IMR-90 (cell line): ENCODE results near the gene DLL3. TPM values are rescaled to one million over a fixed set of nuclear protein-coding genes. Genes with fewer than 3 reads are reported as not detected.

Experiments used
- ATAC-seq: fragments of 200-7000 bp; cut with Tn5 transposase; 2 replicates; pipeline ENCODE4 v1.9.1; 2020; ENCODE audit warnings: low read depth, mild to moderate bottlenecking, moderate library complexity
- BruUV-seq: library from RNA; stranded (reverse); fragments of 400-500 nt; replicated peaks from 2 replicates; lab custom pipeline; 2021; lab: Mats Ljungman, UMichigan
- CTCF ChIA-PET: fragments of 300-600 bp; formaldehyde crosslinking; extraction: SDS; loops from one replicate; lab custom pipeline; 2021; ENCODE audit warnings: antibody characterized with exemption; lab: Yijun Ruan, JAX
- POLR2A ChIA-PET: fragments of 300-600 bp; sonication (Branson Sonifier 250); formaldehyde crosslinking; loops from one replicate; lab custom pipeline; 2022; ENCODE audit warnings: antibody characterized with exemption; ENCODE audit not compliant: unreplicated experiment; lab: Charles Lee
- DNase-seq: peaks from one replicate; pipeline ENCODE4 v3.0.0; 2013
- H2AFZ ChIP-seq: replicated peaks from 2 replicates; pipeline ENCODE3; 2013; ENCODE audit warnings: low read length, mild to moderate bottlenecking; ENCODE audit not compliant: poor library complexity
- H2AK5ac ChIP-seq: 2 replicates; pipeline ENCODE4 v1.6.1; 2013; ENCODE audit warnings: low read depth, low read length, inconsistent platforms
- H2AK9ac ChIP-seq: replicated peaks from 2 replicates; pipeline ENCODE3; 2013; ENCODE audit warnings: mild to moderate bottlenecking, low read depth, low read length, moderate library complexity; ENCODE audit not compliant: poor library complexity
- H2BK120ac ChIP-seq: 2 replicates; pipeline ENCODE4 v1.6.1; 2013; ENCODE audit warnings: low read depth, low read length, inconsistent platforms
- H2BK15ac ChIP-seq: 3 replicates; pipeline ENCODE4 v1.6.1; 2013; ENCODE audit warnings: low read depth, low read length, inconsistent platforms
- H2BK20ac ChIP-seq: 2 replicates; pipeline ENCODE4 v1.6.1; 2013; ENCODE audit warnings: low read depth, mild to moderate bottlenecking, inconsistent platforms, low read length, moderate library complexity
- H2BK5ac ChIP-seq: 2 replicates; pipeline ENCODE4 v1.6.1; 2013; ENCODE audit warnings: mild to moderate bottlenecking, low read depth, low read length, inconsistent platforms; ENCODE audit not compliant: poor library complexity, severe bottlenecking
- H3K14ac ChIP-seq: replicated peaks from 2 replicates; pipeline ENCODE4 v1.6.1; 2013; ENCODE audit warnings: low read depth, low read length, inconsistent platforms
- H3K18ac ChIP-seq: 2 replicates; pipeline ENCODE4 v1.6.1; 2013; ENCODE audit warnings: low read depth, low read length, control low read depth
- H3K23ac ChIP-seq: 2 replicates; pipeline ENCODE4 v1.6.1; 2013; ENCODE audit warnings: low read depth, low read length, inconsistent platforms
- H3K27ac ChIP-seq: 2 replicates; pipeline ENCODE4 v1.5.1; 2013; ENCODE audit warnings: mild to moderate bottlenecking, control low read depth, low read length; ENCODE audit not compliant: insufficient read depth
- H3K27me3 ChIP-seq: 2 replicates; pipeline ENCODE4 v1.6.1; 2013; ENCODE audit warnings: low read length; ENCODE audit not compliant: control insufficient read depth, insufficient read depth
- H3K36me3 ChIP-seq: 2 replicates; pipeline ENCODE4 v1.6.1; 2013; ENCODE audit warnings: low read length, mixed read lengths; ENCODE audit not compliant: control insufficient read depth, insufficient read depth
- H3K4ac ChIP-seq: 2 replicates; pipeline ENCODE4 v1.6.1; 2013; ENCODE audit warnings: low read depth, low read length, inconsistent platforms
- H3K4me1 ChIP-seq: 2 replicates; pipeline ENCODE4 v1.6.1; 2013; ENCODE audit warnings: low read length, mixed read lengths; ENCODE audit not compliant: control insufficient read depth, insufficient read depth
- H3K4me2 ChIP-seq: 2 replicates; pipeline ENCODE4 v1.6.1; 2013; ENCODE audit warnings: low read depth, mild to moderate bottlenecking, control low read depth, low read length, moderate library complexity
- H3K4me3 ChIP-seq: 2 replicates; pipeline ENCODE4 v1.5.1; 2013; ENCODE audit warnings: low read depth, mild to moderate bottlenecking, control low read depth, low read length, moderate library complexity; ENCODE audit not compliant: insufficient read depth
- H3K56ac ChIP-seq: 2 replicates; pipeline ENCODE4 v1.6.1; 2013; ENCODE audit warnings: low read length, inconsistent platforms; ENCODE audit not compliant: insufficient read depth; ENCODE audit errors: extremely low read depth
- H3K79me1 ChIP-seq, 2 experiments: 2 replicates each; pipeline ENCODE4 v1.6.1; 2013; ENCODE audit warnings: low read length in 2 of 2, inconsistent platforms in 1 of 2, low read depth in 1 of 2
- H3K9ac ChIP-seq: 2 replicates; pipeline ENCODE4 v1.6.1; 2013; ENCODE audit warnings: low read depth, low read length, control low read depth
- H3K9me1 ChIP-seq: 2 replicates; pipeline ENCODE4 v1.6.1; 2013; ENCODE audit warnings: low read length, inconsistent platforms; ENCODE audit not compliant: insufficient read depth
- H3K9me3 ChIP-seq: 2 replicates; pipeline ENCODE4 v1.6.1; 2013; ENCODE audit warnings: low read length; ENCODE audit not compliant: control insufficient read depth, insufficient read depth
- H4K20me1 ChIP-seq: 2 replicates; pipeline ENCODE4 v1.6.1; 2013; ENCODE audit warnings: low read length, inconsistent platforms; ENCODE audit not compliant: insufficient read depth
- H4K5ac ChIP-seq: 2 replicates; pipeline ENCODE4 v1.6.1; 2013; ENCODE audit warnings: mild to moderate bottlenecking, low read depth, low read length, control low read depth
- H4K8ac ChIP-seq, 2 experiments: 2 replicates each; pipeline ENCODE4 v1.6.1; 2013; ENCODE audit warnings: low read depth in 2 of 2, low read length in 2 of 2, control low read depth in 1 of 2, inconsistent platforms in 1 of 2
- H4K91ac ChIP-seq: 2 replicates; pipeline ENCODE4 v1.6.1; 2013; ENCODE audit warnings: low read depth, low read length, inconsistent platforms; ENCODE audit not compliant: insufficient read depth
- BHLHE40 ChIP-seq: fragments of 150-350 bp; IDR thresholded peaks from 2 replicates; pipeline ENCODE4 v1.6.1; 2016; ENCODE audit warnings: mild to moderate bottlenecking, low read depth, low read length
- CEBPB ChIP-seq: IDR thresholded peaks from 2 replicates; pipeline ENCODE4 v1.6.1; 2012; ENCODE audit warnings: low read depth, low read length, improper control_type of control experiment
- CTCF ChIP-seq: conservative IDR thresholded peaks from 2 replicates; pipeline ENCODE4 v1.5.1; 2012; ENCODE audit warnings: mild to moderate bottlenecking, low read depth, low read length, improper control_type of control experiment
- FOS ChIP-seq: fragments of 150-350 bp; IDR thresholded peaks from 2 replicates; pipeline ENCODE4 v1.6.1; 2016; ENCODE audit warnings: low read depth, low read length
- MAFK ChIP-seq: IDR thresholded peaks from 2 replicates; pipeline ENCODE4 v1.6.1; 2012; ENCODE audit warnings: low read depth, low read length, improper control_type of control experiment
- NFE2L2 ChIP-seq: fragments of 150-350 bp; IDR thresholded peaks from 2 replicates; pipeline ENCODE4 v1.6.1; 2016; ENCODE audit warnings: low read depth, mild to moderate bottlenecking, low read length
- POLR2A ChIP-seq: IDR thresholded peaks from 2 replicates; pipeline ENCODE4 v1.6.1; 2012; ENCODE audit warnings: mild to moderate bottlenecking, low read depth, low read length
- RAD21 ChIP-seq: IDR thresholded peaks from 2 replicates; pipeline ENCODE4 v1.6.1; 2012; ENCODE audit warnings: low read length, improper control_type of control experiment
- RCOR1 ChIP-seq: IDR thresholded peaks from 2 replicates; pipeline ENCODE4 v1.6.1; 2012; ENCODE audit warnings: mild to moderate bottlenecking, low read length, improper control_type of control experiment; ENCODE audit not compliant: insufficient replicate concordance
- RFX5 ChIP-seq: IDR thresholded peaks from 2 replicates; pipeline ENCODE4 v1.8.0; 2012; ENCODE audit warnings: low read depth, mild to moderate bottlenecking, low read length, moderate library complexity
- SMC3 ChIP-seq: fragments of 150-350 bp; IDR thresholded peaks from 2 replicates; pipeline ENCODE4 v1.6.1; 2016; ENCODE audit warnings: low read depth, mild to moderate bottlenecking, antibody characterized with exemption, low read length, moderate library complexity
- USF2 ChIP-seq: fragments of 150-350 bp; IDR thresholded peaks from 2 replicates; pipeline ENCODE4 v1.6.1; 2017; ENCODE audit warnings: mild to moderate bottlenecking, antibody characterized with exemption, low read length, low read depth
- WGBS, 2 experiments: methylation state at CpG; one replicate each; pipeline versions ENCODE4 v1.1.5 to v1.1.7; 2013; ENCODE audit warnings: missing lambda C conversion rate in 2 of 2; ENCODE audit not compliant: insufficient read length in 1 of 2; ENCODE audit errors: extremely low coverage in 2 of 2; 5-methylcytosine and 5-hydroxymethylcytosine counted together
- dilution Hi-C: fragments of 300-500 bp; cut with HindIII; formaldehyde crosslinking; loops from one replicate; pipeline ENCODE4 v1.14.3; 2018; ENCODE audit warnings: low sequenced_read_pairs; ENCODE audit not compliant: unreplicated experiment
- in situ Hi-C: fragments of 300-500 bp; cut with MboI; formaldehyde crosslinking; loops from 3 replicates; pipeline ENCODE4 v1.14.3; 2019; ENCODE audit warnings: low sequenced_read_pairs, inconsistent platforms, mixed read lengths
- intact Hi-C: fragments of 100-400 bp; cut with micrococcal nuclease; formaldehyde crosslinking; loops from 2 replicates; pipeline ENCODE4 v1.10.0; 2022
- polyA plus RNA-seq, 3 experiments: library from polyadenylated mRNA; depleted of rRNA; stranded (reverse); fragments of >200 nt; gene quantifications; 2 replicates each; pipeline ENCODE4 v1.2.3, GENCODE V29; 2012; ENCODE audit warnings: low replicate concordance in 1 of 3
- total RNA-seq: library from RNA; depleted of rRNA; stranded (reverse); fragments of >200 nt; gene quantifications from 2 replicates; pipeline ENCODE4 v1.2.3, GENCODE V29; 2012

The DLL3 gene
- total and polyA plus RNA-seq, 2 of the 4 experiments (the other 2 are of a cell fraction): 0.36 to 1.3 TPM

GRCh38 chr19:39475748-39476147 lies 23.0 kb upstream of the DLL3 start:
- no peak overlapping the region for H2BK5ac ChIP-seq
- peaks cover 55% of the 10 kb centered on the region for H3K36me3 ChIP-seq
- H4K5ac ChIP-seq: no peak overlapping the region
- H3K56ac ChIP-seq: no peak overlapping the region
- H2AFZ ChIP-seq: no peak overlapping the region
- no peak overlapping the region for H4K8ac ChIP-seq
- no peak overlapping the region for H2BK15ac ChIP-seq
- no peak overlapping the region for H2AK9ac ChIP-seq
- no peaks in the 10 kb centered on the region for H3K9me3 ChIP-seq
- H3K23ac ChIP-seq: no peak overlapping the region
- in situ Hi-C loops: no loop called here
- no peak overlapping the region for H2BK20ac ChIP-seq
- no peak overlapping the region for H3K4ac ChIP-seq
- ChIA-PET POLR2A (no interaction called here), CTCF (no interaction called here)
- dilution Hi-C loops: no loop called here
- no peak overlapping the region for H3K18ac ChIP-seq
- intact Hi-C loops: no loop called here
- H4K20me1 ChIP-seq: no peaks in the 10 kb centered on the region; the same call in 1 of the 2 replicates
- H3K4me1 ChIP-seq: peaks cover 3% of the 10 kb centered on the region; the same call in 1 of the 2 replicates
- WGBS, 2 experiments: 100% methylated on average over 1 of the region's 2 CpGs; no CpG with 5 or more reads in 1 of the 2 experiments
- no peak overlapping the region for H2AK5ac ChIP-seq
- no peak for ATAC-seq
- no peak overlapping the region for H3K27ac ChIP-seq
- H3K79me1 ChIP-seq: peaks cover 4 to 5% of the 10 kb centered on the region in 2 experiments; a peak in 2 of 4 replicates
- no peak overlapping the region for H3K14ac ChIP-seq
- DNase-seq: no peak
- H3K4me3 ChIP-seq: no peak overlapping the region
- no peak overlapping the region for H3K4me2 ChIP-seq
- no peaks in the 10 kb centered on the region for H3K27me3 ChIP-seq
- H3K9ac ChIP-seq: no peak overlapping the region
- H4K91ac ChIP-seq: no peak overlapping the region
- H3K9me1 ChIP-seq: no peaks in the 10 kb centered on the region
- TF ChIP-seq POLR2A: no peak
- no peak for TF ChIP-seq NFE2L2
- no peak for TF ChIP-seq RCOR1
- no peak for TF ChIP-seq BHLHE40
- TF ChIP-seq FOS: no peak
- TF ChIP-seq RFX5: no peak
- TF ChIP-seq RAD21: no peak
- TF ChIP-seq CTCF: no peak
- TF ChIP-seq MAFK: no peak
- TF ChIP-seq USF2: no peak
- TF ChIP-seq SMC3: no peak
- TF ChIP-seq CEBPB: no peak
- no peak overlapping the region for H2BK120ac ChIP-seq
- no TSS peak for BruUV-seq
